ENCODE measurements around the gene FGD5.

The FGD5 gene

GRCh38 chr3:14789640-14790285, 29.0 kb upstream of the FGD5 start:
- DNase-seq (ENCODE audit: low read depth) = no peak

GRCh38 chr3:14791343-14791945, 27.3 kb upstream of the FGD5 start:
- DNase-seq (ENCODE audit: low read depth) = no peak

DNA sequence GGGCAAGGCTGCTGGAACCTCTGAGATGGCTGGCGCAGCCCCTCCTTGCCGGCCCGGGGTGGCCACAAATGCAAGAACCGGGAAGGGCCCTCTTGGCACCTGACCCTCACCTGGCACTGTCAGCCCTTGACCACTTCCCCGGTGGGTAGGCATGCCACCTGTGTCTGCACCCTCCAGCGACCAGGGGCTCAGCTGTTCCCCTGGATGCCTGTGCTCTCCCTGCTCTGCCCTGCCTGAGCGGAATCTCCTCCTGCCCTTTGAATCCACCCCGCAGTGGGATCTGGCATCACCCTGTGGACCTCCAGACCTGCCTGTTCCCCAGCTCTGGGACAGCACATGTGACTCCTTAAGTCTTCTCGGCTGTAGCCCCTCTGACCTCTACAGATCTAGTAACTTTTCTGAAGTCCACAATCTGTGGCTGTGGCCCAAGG, 26.1 kb upstream of the FGD5 start:
- no peak for DNase-seq (ENCODE audit: low read depth)

DNA sequence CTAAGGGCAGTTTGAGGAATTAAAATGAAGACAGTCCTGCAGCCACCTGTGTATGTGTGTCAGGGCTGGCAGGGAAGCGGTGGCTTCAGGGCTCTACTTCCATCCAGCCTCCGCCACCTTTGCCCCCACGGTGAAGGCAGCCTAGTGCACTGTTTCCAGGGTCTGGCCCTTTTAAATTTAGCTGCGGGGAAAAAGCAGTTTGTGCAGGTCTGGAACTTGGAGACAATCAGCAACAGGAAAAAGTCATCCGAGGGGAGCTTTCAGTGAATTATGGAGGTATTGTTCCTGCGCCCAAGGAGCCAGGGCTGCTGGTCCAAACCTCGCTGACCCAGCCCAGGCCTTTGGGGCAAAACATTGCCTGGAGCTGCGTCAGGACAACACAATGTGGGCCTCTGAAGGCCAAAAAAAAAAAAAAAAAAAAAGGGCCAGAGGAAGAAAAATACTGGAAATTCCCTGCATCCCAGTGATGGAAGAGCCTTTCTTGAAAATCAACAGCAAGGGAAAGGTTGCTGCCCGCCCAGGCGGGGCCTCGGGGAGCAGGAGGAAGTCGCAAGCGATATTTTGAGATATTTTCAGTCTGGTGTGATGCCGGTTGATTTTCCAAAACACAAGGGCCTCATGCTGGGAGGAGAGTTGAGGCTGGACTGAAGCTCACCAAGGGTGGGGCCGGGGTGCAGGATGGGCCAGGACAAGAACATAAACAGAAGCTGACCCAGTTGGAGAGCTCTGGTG, 25.5 kb upstream of the FGD5 start:
- no peak for DNase-seq (ENCODE audit: low read depth)

DNA sequence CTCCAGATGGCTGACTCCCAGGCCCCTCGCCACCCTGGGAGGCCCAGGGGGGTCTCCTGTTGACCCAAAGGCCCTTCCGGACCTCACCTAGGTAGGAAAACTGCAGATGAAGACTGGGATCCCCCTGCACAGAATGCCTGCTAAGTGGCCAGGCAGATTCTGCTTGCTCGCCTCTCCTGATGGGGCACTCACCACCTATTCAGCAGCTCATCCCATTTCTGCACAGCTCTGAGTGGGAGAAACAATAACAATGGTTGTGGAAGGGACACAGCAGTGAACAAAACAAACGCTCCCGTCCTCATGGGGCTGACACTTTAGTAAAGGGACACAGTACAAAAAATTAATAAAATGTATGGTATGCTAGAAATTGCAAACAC, 24.9 kb upstream of the FGD5 start:
- DNase-seq (ENCODE audit: low read depth) = no peak

DNA sequence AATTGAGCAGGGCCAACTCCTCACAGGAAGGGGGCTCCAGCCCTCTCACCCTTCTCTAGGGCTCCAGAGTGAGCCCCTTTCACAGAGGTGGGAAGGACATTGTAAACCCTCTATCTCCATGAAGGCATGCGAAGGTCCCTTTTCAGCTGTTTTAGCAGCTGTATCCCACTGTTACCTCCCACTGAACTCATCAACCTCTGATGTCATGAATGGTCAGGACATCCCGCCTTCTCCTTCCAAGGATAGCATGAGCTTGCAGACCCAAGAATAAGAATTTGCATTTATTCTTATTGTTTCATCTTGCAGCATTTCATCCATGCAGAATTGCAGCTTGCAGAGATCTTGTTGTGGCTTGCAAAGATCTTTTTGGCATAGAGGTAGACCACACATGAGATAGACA, 24.3 kb upstream of the FGD5 start:
- DNase-seq (ENCODE audit: low read depth) = no peak

- DNase-seq (ENCODE audit: low read depth) = no peak
Measured at GRCh38 chr3:14795996-14796395, 22.8 kb upstream of the FGD5 start.

- DNase-seq (ENCODE audit: low read depth) = no peak
Measured at GRCh38 chr3:14796403-14797077, 22.2 kb upstream of the FGD5 start.

DNA sequence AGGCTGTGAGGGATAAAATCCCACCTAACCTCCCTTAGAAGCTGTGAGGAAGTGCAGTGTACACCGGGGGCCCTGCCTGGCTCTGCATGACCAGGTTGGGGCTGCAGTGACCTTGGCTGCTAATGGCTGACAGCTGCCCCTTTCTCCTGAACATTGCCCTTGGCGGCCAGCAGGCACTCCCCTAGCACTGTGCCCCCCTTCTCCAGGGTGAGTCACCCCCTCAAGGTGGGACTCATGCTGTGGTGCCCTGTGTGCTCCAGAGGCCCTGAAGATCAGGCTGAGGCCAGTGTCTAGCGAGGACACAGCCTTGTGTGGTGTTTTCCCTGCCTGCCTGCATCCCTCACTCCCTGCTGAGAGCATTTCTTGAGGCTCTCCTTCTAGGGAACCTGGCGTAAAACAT, 21.0 kb upstream of the FGD5 start:
- no peak for DNase-seq (ENCODE audit: low read depth)

GRCh38 chr3:14798231-14798630, 20.5 kb upstream of the FGD5 start:
- no peak for DNase-seq (ENCODE audit: low read depth)

DNA sequence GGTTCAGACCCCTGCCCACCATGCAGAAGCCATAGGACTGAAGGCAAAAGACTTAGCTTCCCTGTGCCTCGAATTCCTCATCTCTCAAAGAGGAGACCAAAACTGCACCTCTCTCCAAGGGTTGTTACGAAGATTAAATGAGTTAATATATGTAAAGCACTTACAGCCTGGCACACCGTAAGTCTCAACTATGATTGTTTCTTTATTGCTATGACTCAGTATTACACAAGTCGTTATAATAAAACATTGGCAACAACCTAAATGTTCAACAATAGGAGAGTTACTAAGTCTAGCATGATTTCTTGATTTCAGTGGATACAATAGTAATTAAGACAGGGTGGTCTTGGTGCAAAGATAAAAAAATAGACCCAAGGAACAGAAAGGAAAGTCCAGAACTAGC, 19.6 kb upstream of the FGD5 start:
- DNase-seq (ENCODE audit: low read depth) = no peak

DNA sequence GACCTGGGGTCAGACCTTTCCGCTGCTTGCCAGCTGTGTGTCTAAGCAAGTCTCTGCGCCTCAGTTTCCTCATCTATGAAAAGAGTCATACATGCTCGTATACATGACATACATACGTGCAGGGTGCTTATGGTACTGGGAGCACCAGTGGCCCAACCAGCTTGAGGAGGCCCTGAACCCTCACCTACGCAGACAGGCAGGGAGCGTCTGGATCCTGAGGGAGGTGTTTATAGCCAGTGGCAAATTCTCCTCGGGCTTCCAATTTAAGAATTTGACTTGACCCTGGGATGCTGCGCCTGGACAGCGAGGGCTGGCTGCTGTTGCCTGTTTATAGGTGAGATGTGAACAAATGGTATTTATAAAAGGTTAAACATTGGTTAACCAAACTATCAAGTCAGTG, 17.7 kb upstream of the FGD5 start:
- no peak for DNase-seq (ENCODE audit: low read depth)

- no peak for DNase-seq (ENCODE audit: low read depth)
Measured at GRCh38 chr3:14801668-14802380, 16.9 kb upstream of the FGD5 start.

- DNase-seq (ENCODE audit: low read depth) = no peak
Measured at GRCh38 chr3:14802381-14802731, 16.4 kb upstream of the FGD5 start.

DNA sequence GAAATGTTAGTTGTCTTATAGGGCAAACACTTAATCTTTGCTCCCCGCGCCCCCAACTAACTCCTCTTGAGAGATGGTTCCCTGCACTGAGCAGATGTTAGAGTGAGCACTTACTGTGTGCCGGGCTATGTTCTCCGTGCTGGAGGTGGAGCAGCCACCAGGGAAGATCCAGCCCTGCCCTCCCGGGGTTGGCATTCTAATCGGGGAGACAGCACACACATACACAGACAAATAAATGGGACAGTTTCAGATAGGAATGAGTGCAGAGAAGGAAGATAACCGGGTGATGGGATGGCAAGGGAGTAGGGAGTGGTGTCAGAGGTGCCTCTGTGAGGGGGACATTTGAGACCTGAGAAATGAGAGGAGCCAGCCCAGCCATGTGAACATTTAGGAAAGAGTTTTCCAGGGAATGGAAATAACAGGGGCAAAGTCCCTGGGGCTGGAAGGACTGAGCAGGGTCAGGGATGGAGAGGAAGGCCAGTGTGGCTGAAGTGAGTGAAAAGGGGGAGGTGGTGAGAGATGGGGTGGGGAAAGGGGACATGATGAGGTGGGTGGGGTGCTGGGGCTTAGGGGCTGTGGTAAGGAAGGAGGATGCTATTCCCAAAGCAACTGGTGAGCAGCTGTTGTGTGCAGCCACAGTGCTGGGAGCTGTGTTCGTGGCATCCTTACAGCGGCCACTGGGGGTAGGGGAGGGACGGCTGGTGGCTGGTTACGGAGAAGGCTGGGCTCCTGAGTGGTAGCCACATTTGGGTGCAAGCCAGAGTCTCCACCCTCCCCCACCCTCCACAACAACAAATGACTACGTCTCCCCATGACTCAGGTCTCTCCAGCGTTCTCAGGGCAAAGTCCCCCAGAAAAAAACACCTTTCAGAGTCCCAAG, 15.4 kb upstream of the FGD5 start:
- DNase-seq (ENCODE audit: low read depth) = peak; percentile 20

GRCh38 chr3:14803981-14804834, 14.6 kb upstream of the FGD5 start:
- DNase-seq (ENCODE audit: low read depth) = peak; percentile 29

DNA sequence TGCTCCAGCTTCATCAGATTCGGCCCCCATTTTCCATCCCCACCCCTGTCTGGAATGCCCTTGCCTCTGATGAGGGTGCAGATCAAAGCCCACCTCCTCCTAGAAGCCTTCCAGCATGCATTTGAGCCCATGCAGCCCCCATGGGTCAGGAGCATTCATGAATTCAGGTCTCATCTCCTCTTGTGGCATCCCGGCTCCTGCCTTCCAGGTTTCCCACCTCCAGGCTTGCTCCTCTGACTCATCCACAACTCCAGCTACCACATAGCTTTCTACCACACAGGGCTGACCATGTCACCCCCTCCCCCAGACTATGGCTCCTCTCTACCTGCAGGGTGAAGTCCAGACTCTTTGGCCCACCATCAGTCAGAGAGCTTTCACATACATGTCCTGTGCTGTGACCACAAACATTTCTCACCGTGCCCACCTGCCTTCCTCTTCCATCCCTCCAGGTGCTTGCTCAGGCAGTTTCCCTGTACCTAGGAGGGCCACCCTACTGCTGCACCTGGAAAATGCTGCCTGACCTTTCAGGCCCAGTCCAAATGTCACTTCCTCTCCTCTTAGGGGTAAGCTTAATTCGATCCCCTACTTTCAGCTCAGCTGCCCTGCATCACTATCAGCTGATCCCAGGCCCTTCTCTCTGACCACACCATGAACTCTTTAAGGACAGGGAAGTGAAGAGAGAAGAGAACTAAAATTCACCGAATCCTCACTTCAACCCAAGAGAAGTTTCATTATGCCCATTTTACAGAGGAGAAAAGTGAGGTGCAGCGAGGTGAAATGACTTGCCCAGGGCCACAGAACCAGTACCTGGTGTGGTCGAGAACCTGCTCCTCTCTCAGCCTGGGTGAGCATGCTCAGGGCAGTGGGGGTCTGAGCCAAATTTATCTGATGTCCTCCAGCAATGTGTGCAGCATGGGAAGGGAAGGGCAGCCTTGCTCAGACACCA, 13.7 kb upstream of the FGD5 start:
- DNase-seq (ENCODE audit: low read depth) = peak; percentile 40

DNA sequence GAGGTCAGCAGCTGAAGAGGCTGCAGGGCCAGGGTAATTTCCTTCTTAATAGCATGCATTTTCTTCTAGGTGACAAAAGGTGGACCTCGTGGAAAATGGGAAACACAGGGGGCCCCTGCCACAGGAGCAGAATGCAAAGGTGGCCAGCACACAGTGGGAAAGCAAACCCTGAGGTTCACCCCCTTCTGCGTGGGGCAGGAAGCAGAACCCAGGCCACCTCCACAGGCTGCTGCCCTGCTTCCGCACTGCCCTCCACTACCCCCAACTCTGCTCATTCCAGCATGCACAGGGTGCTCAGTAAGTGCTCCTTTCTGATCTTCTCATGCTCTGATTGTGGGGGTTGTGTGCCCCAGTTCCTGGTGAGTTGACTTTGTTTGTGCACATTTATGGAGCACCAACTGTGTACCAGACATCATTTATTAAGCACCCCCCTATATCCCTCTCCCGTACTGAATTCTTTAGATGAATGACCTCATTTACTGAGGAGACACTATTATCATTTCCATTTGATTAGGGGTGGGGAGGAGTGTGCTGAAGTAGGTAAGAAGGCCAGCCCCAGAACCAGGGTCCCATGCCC, 12.7 kb upstream of the FGD5 start:
- DNase-seq (ENCODE audit: low read depth) = no peak

Data from CMK (cell line).